Caco-2 (cell line): ENCODE data around the gene CCDC81. TPM values are rescaled to one million over a fixed set of nuclear protein-coding genes. Genes with fewer than 3 reads are reported as not detected.

Source experiments
- BruUV-seq: library from RNA; stranded (reverse); fragments of 400-500 nt; replicated peaks from 2 replicates; lab custom pipeline; 2021; lab: Mats Ljungman, UMichigan
- CTCF ChIA-PET: fragments of 300-600 bp; sonication (Branson Sonifier 250); formaldehyde crosslinking; loops from one replicate; lab custom pipeline; 2022; ENCODE audit warnings: antibody characterized with exemption; lab: Charles Lee
- POLR2A ChIA-PET: fragments of 300-600 bp; sonication (Branson Sonifier 250); formaldehyde crosslinking; loops from one replicate; lab custom pipeline; 2022; ENCODE audit warnings: antibody characterized with exemption; lab: Charles Lee
- DNase-seq, 2 experiments: peaks; one replicate each; pipeline versions ENCODE4 v3.0.0 to v3.0.0-alpha.2; 2020 to 2022
- H3K27me3 ChIP-seq: replicated peaks from 2 replicates; pipeline ENCODE4 v1.6.0; 2011; ENCODE audit warnings: low read length; ENCODE audit not compliant: control insufficient read depth, insufficient read depth
- H3K36me3 ChIP-seq: 2 replicates; pipeline ENCODE4 v1.5.1; 2011; ENCODE audit warnings: low read length; ENCODE audit not compliant: control insufficient read depth, insufficient read depth
- H3K4me1 ChIP-seq: fragments of 250-450 bp; sonication (Bioruptor Pico); 2 replicates; pipeline ENCODE4 v1.5.1; 2020; ENCODE audit warnings: mild to moderate bottlenecking
- H3K4me3 ChIP-seq: 2 replicates; pipeline ENCODE4 v1.5.1; 2011; ENCODE audit warnings: low read depth, mild to moderate bottlenecking, control low read depth, low read length
- H3K9me3 ChIP-seq: fragments of 250-450 bp; sonication (Bioruptor Pico); 2 replicates; pipeline ENCODE4 v1.5.1; 2020; ENCODE audit warnings: mild to moderate bottlenecking, moderate library complexity
- H3K27ac Mint-ChIP-seq: one replicate; pipeline ENCODE4 v1.8.0; 2022; ENCODE audit warnings: mixed read lengths; ENCODE audit not compliant: unreplicated experiment
- H3K27me3 Mint-ChIP-seq: one replicate; pipeline ENCODE4 v1.8.0; 2022; ENCODE audit warnings: mixed read lengths; ENCODE audit not compliant: insufficient read depth, unreplicated experiment
- H3K36me3 Mint-ChIP-seq: one replicate; pipeline ENCODE4 v1.8.0; 2022; ENCODE audit warnings: mild to moderate bottlenecking, mixed read lengths; ENCODE audit not compliant: insufficient read depth, unreplicated experiment
- H3K4me1 Mint-ChIP-seq: one replicate; pipeline ENCODE4 v1.8.0; 2022; ENCODE audit warnings: low read depth, mixed read lengths; ENCODE audit not compliant: unreplicated experiment
- H3K4me3 Mint-ChIP-seq: one replicate; pipeline ENCODE4 v1.8.0; 2022; ENCODE audit warnings: mild to moderate bottlenecking, moderate library complexity, mixed read lengths; ENCODE audit not compliant: unreplicated experiment
- H3K9me3 Mint-ChIP-seq: one replicate; pipeline ENCODE4 v1.8.0; 2022; ENCODE audit warnings: mixed read lengths; ENCODE audit not compliant: unreplicated experiment
- CTCF ChIP-seq, 2 experiments: fragments of 200-600 bp in 1 of 2; IDR thresholded peaks; 1 replicate in 1 of 2; 2 replicates in 1 of 2; pipeline versions ENCODE4 v1.5.1 to v1.8.0; 2011 to 2022; ENCODE audit warnings: antibody characterized with exemption in 1 of 2, control low read depth in 1 of 2, inconsistent platforms in 1 of 2, low read depth in 1 of 2, low read length in 1 of 2, mild to moderate bottlenecking in 1 of 2, moderate library complexity in 1 of 2; ENCODE audit not compliant: insufficient read depth in 1 of 2, severe bottlenecking in 1 of 2, unreplicated experiment in 1 of 2
- intact Hi-C: fragments of 100-400 bp; cut with micrococcal nuclease; formaldehyde crosslinking; loops from one replicate; pipeline ENCODE4 v1.10.0; 2022; ENCODE audit not compliant: unreplicated experiment
- total RNA-seq: library from RNA; stranded (reverse); gene quantifications from 2 replicates; pipeline ENCODE4 v1.2.3, GENCODE V29; 2022

CCDC81 gene
- total RNA-seq, 1 experiment from 2014 or later = 1.3 TPM

GRCh38 chr11:86440843-86441242, 66.2 kb downstream of the CCDC81 start:
- no peaks in the 10 kb centered on the region for H3K36me3 Mint-ChIP-seq
- H3K27me3 ChIP-seq = no peaks in the 10 kb centered on the region
- H3K36me3 ChIP-seq = no peaks in the 10 kb centered on the region
- no peaks in the 10 kb centered on the region for H3K9me3 Mint-ChIP-seq
- no peak overlapping the region for H3K4me3 Mint-ChIP-seq
- no peak overlapping the region for H3K4me3 ChIP-seq
- POLR2A ChIA-PET = no interaction called here
- intact Hi-C loops = no loop called here
- no peak overlapping the region for H3K27ac Mint-ChIP-seq
- no peaks in the 10 kb centered on the region for H3K4me1 ChIP-seq
- CTCF ChIA-PET = no interaction called here
- no peaks in the 10 kb centered on the region for H3K4me1 Mint-ChIP-seq
- H3K27me3 Mint-ChIP-seq = no peaks in the 10 kb centered on the region
- no peak for DNase-seq
- TF ChIP-seq CTCF (IDR thresholded peaks at IDR 0.05; ENCODE audit: insufficient read depth in 1 of 2, low read depth in 1 of 2, low read length in 1 of 2, severe bottlenecking in 1 of 2, unreplicated experiment in 1 of 2) = no peak
- no peaks in the 10 kb centered on the region for H3K9me3 ChIP-seq
- no TSS peak for BruUV-seq

- no peak for DNase-seq
- Mint-ChIP-seq H3K36me3 (no peaks in the 10 kb centered on the region), H3K4me1 (no peaks in the 10 kb centered on the region), H3K9me3 (no peaks in the 10 kb centered on the region), H3K27me3 (no peaks in the 10 kb centered on the region), H3K4me3 (no peak overlapping the region), H3K27ac (no peak overlapping the region)
- POLR2A ChIA-PET = no interaction called here
- Histone ChIP-seq H3K9me3 (no peaks in the 10 kb centered on the region), H3K27me3 (no peaks in the 10 kb centered on the region), H3K36me3 (no peaks in the 10 kb centered on the region), H3K4me1 (no peaks in the 10 kb centered on the region), H3K4me3 (no peak overlapping the region)
- BruUV-seq = no TSS peak
- CTCF ChIA-PET = no interaction called here
- no peak for TF ChIP-seq CTCF (IDR thresholded peaks at IDR 0.05; ENCODE audit: insufficient read depth in 1 of 2, low read depth in 1 of 2, low read length in 1 of 2, severe bottlenecking in 1 of 2, unreplicated experiment in 1 of 2)
- intact Hi-C loops = no loop called here
Measured at GRCh38 chr11:86442420-86442819, 67.7 kb downstream of the CCDC81 start.

- ChIA-PET POLR2A (no interaction called here), CTCF (no interaction called here)
- Histone ChIP-seq H3K4me1 (no peaks in the 10 kb centered on the region), H3K36me3 (no peaks in the 10 kb centered on the region), H3K27me3 (no peaks in the 10 kb centered on the region), H3K9me3 (no peaks in the 10 kb centered on the region), H3K4me3 (no peak overlapping the region)
- TF ChIP-seq CTCF (IDR thresholded peaks at IDR 0.05; ENCODE audit: insufficient read depth in 1 of 2, low read depth in 1 of 2, low read length in 1 of 2, severe bottlenecking in 1 of 2, unreplicated experiment in 1 of 2) = no peak
- Mint-ChIP-seq H3K36me3 (no peaks in the 10 kb centered on the region), H3K4me1 (no peaks in the 10 kb centered on the region), H3K9me3 (no peaks in the 10 kb centered on the region), H3K4me3 (no peak overlapping the region), H3K27ac (no peak overlapping the region), H3K27me3 (no peaks in the 10 kb centered on the region)
- BruUV-seq = no TSS peak
- DNase-seq = no peak
- intact Hi-C loops = no loop called here
Measured at GRCh38 chr11:86442827-86443226, 68.1 kb downstream of the CCDC81 start.
